OCI-M2 (cell line): Measurements from ENCODE around the gene PITPNM3.

ENCODE experiments used
- DNase-seq: peaks from one replicate; lab custom pipeline; 2025; ENCODE audit not compliant: unreplicated experiment; lab: John Stamatoyannopoulos, UW

The PITPNM3 gene

DNA sequence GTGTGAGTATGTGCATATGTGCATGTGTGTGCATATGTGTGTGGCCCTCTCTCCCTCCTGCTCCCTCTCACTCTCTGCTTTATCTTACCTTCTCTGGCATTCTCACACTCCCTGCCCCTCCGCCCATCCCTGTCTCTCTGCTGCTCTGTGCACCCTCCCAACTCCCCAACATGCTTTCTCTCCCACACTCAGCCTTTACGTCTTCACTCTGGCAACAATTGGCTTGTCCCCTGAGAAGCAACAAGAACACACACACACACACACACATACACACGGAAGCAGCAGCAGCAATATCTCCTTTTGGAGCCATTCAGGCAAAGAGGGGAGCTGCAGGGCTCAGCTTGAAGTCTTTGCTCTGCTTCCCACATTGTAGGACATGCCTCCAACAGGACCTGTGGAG, 27.8 kb downstream of the PITPNM3 start:
- DNase-seq = no peak

DNA sequence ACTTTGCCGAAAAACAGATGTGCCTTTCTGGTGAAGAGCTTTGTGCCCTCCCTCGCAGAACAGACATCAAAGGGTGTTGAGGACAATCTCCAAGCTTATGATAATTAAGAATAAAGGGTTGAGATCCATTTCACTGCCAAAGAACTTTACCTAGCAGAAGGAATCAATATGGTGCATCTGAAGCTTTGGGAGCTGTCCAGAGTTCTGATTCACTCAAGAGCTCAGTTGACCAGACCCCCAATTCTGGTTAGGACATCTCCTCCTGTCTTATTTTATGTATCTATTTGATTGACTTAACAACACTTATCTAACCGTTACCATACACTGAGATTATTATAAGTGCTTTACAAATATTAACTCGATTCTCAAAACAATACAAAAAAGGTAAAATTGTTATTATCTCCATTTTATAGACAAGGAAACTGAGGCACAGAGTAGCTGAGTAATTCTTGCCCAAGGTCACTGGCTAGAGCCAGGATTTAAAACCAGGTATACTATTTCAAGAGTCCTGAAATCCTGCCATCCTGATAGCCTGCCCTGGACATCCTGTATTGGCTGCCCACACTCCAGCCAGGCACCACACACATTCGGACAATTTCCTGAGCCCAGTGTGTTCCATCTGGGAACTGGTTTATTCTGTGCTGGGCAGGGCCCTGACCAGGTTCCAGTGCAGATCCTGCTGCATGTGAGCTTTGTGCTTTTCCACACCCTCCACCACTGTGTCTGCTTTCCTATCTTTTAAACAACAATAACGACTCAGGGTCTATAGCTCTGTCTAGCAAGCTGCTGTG, 29.8 kb downstream of the PITPNM3 start:
- DNase-seq = no peak

DNA sequence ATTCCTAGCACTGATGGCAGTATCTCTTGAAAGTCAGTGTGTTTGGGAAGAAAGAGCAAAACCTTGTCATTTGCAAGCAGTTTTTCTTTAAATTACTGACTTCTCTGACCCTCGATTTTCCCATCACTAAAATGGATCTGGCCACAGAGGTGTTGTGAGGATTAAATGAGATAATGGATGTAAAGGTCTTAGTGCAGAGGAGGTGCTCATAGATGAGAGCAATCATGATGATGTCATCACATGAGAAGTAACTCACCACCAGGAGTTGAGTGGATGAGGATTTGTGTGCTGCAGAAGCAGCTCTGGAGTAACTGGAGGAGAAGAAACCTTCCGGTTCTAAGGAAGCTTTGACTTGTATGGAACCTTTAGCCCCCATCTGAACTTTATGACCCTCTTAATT, 30.6 kb downstream of the PITPNM3 start:
- DNase-seq = no peak

DNA sequence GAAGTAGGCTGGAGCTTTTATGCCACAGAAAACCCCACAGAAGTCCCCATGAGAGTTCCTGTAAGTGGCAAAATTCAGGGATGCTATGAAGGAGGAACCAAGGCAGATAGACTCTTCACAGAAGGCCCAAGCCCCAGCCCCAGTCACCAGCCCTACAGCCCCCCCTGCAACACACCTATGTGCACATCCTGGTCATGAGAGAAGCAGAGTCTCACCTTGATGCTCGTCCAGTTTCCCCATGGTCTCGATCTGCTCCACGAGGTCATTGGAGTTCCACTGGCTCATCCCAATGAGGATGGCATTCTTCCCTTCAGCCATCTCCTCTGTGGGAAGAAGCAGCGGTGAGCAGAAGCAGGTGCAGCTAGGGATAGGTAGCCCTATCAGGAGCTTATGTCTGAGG, 31.2 kb downstream of the PITPNM3 start:
- no peak for DNase-seq

DNA sequence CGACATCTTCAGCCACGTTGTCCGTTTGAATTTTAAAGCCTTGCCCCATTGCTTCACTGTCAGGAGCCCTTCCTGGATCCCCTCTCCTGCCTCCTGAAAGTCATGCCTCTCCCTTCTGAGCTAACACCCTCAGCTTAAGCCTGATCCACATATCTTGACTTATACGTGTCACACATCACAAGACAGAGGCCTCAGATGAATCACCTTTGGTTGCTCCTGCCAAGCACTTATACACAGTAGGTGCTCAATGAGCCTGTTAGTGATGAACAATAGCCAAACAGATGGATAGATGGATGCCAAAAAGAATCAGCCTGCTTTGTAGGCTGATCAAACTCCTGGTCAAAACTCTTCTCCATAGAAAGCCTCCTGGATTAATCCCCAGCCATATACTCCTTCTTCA, 31.8 kb downstream of the PITPNM3 start:
- DNase-seq = no peak

DNA sequence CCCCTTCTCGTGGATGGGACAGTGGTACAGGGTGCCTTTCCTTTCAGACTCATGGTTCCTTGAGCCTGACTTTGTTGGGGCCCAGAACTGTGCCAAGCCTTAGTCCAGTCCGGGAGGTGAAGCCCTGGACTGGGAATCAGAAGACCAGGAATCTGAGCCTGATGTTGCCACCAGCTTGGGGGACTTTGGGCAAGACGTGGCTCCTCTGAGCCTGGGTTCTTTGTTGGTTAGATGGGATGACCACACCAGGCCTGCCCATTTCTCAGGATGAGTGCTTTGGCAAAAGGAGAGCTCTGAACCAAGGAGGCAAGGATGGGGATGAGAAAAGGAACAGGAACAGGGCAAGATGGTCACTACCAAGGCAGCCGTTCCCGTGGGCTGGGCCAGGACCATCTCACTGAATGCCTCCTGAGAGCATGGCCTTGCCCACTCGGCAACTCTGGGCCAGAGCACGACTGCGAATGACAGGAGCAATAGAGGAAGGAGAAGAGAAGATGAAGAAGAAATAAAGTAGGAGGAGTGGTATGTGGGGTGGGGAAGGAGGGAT, 32.5 kb downstream of the PITPNM3 start:
- DNase-seq = no peak

DNA sequence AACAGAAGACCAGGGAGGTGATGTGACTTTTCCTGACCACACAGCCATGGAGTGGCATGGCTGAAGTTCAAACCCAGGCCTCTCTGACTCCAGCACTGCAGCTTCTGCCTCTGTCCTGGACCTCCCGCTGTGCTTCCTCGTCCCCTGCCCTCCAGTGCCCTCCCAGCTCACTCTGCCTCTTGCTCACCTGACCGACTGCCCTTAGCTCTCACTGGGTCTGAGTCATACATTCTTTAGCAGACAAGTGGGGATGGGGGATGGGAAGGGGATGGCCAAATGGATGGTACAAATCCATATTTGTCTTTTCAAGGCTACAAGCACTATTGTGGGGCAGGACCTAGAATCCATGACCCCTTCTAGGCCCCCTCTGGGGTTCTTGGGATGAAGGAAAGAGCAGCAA, 33.0 kb downstream of the PITPNM3 start:
- DNase-seq = no peak

DNA sequence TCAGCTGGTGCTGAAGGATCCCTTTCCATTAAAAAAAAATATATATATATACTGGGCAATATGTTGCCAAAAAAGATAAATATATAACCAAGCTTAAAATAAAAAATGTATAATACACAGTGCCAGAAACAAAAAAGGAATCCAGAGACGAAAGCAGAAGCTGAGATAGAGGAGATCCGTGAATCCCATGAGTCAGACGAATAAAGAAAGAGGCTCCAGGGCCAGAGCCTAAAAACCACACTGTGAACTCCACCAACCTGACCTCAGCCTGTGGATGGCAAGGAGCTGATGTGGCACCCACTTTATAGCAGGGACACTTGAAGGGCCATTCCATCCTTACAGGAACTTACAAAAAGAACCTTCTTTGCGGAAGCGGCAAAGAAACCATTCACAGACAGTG, 34.8 kb downstream of the PITPNM3 start:
- DNase-seq = no peak

DNA sequence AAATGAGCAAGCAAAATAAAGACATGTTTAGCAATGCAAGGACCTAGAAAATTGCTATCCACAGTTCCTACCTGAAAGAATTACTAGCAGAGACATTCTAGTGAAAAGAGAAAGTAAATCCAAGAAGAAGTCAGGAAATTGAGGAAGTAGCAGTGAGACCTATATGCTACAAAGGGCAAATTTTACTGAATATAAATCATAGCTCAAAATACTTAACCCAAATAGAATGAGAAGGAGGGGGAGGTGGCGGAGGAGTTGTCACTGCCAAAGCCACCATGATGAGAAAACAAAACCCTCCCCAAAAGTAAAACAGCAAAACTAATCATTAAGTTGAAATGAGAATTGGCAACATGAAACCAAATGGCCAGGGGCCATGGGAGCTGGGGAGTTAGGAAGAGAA, 39.3 kb downstream of the PITPNM3 start:
- no peak for DNase-seq

DNA sequence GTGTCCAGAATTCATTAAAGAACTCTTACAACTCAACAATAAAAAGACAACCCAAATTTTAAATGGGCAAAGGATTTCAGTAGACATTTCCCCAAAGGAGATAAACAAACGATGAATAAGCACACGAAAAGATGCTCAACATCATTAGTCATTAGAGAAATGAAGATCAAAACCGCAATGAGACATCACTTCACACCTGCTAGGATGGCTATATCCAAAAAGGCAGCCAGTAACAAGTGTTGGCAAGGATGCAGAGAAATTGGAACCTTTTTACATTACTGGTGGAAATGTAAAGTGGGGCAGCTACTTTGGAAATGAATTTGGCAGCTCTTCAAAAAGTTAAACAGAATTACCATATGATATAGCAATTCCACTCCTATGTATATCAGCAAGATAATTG, 42.0 kb downstream of the PITPNM3 start:
- DNase-seq = no peak

DNA sequence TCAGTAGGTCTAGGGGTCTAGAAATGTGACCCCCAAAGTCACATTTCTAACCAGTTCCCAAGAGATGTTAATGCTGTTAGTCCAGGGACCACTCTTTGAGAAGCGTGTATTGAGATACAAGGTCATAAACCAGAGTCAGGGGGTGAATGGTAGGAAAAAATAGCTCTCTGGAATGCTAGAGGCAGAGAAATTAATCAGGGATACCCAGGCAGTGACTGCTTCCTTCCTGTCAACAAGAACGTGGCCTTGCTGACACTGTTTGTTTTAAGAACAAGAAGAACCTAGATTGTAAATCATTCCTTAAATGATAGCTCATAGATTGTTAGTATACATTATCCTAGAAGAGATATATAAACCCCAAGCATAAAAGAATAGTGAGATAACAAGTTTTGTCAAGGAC, 43.8 kb downstream of the PITPNM3 start:
- no peak for DNase-seq

DNA sequence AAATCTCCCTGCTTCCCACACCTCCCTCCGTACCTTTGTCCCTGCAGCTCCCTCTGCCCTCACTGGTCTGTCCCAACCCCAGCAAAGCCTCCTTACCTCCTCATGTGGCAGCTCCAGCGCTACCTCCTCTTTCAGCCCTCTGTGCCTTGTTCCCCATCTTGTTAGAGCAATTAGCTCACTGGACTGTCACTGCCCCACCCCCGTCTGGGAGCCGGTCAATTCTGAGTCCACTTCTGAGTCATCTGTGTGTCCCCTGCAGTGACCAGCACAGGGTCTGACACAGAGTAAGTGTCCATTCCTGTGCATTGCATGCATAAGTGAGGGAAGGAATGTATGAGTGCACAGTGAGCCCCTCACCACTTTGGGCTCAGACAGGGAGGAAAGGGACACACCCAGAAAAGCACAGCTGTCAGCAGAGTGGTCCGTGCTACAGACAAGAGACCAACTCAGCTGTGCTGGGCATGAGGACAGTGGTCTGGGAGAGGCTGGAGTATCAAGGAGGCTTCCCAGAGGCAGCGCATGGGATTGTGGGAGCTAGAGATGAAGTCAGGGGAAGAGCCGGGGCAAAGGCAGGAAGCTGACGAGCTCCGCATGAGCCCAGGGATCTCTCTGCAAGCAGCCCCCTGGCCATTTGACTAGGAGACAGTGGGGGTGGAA, 45.9 kb downstream of the PITPNM3 start:
- no peak for DNase-seq

DNA sequence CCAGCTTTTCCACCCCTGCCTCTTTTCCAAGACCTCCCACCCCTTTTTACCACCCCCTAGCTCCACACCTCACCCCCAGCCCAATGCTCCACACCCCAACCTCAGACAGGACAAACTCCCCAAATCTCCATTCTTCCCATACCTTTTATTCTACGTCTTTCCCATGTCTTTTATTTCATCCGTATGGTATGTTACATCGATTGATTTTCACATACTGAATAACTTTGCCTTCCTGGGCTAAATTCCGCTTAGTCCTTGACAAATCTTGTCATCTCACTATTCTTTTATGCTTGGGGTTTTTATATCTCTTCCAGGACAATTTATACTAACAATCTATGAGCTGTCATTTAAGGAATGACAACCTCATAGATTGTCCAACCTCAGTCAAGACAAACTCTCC, 46.4 kb downstream of the PITPNM3 start:
- no peak for DNase-seq

DNA sequence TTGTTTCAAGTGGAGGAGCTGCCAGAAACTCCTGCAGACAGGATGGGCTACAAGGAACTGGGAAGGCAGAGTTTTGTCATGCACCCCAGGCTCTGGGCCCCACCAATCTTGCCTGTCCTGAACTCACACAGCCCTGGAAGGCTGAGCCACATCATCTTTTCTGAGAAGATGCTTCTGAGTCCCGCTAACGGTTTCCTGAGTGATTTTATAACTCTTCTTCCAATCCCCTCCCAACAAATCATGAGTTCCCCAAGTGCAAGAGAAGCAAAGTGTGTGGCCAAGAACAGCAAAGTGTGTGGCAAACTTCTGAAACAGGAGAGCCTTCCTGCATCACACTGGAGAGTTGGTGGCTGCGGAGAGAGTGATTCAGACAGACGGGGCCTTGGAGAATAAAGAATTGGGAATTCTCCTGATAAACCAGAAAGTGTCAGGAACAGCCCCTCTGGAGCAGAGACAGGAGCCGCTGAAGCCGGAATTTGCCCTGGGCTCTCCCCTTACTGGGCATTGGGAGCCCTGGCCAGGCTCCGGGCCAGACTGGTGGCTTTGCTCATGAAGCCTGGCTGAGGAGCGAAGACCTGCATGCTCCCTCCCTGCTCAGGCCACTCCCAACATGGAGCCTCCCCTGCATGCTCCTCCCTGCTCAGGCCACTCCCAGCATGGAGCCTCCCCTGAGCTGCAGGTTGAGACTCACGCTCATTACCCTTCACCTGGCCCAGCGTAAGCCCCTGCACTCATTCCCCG, 47.2 kb downstream of the PITPNM3 start:
- no peak for DNase-seq

DNA sequence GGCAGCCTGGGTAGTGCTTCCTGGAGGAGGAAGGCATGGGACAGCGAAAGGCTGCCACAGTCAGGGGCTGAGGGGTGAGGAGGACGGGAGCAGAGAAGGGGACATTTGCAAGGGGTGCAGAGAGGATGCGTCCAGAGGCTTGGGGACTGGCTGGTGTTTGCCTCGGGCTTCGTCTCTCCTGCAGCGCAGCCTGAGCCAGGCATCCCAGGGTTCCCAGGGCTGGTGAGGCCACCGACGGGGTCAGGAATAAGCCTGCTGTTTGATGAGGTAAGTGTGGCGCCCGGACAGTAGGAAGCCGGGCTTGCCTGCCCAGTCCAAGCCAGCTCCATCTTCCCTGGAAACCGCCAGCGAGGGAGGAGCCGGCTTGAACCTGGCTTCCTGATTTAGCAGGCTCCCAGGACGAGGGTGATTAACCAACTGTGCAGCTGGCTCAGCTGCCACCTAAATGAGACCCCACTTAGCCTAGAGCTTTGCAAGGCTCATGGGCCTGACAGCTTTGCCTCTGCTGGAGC, 47.8 kb downstream of the PITPNM3 start:
- DNase-seq = no peak

DNA sequence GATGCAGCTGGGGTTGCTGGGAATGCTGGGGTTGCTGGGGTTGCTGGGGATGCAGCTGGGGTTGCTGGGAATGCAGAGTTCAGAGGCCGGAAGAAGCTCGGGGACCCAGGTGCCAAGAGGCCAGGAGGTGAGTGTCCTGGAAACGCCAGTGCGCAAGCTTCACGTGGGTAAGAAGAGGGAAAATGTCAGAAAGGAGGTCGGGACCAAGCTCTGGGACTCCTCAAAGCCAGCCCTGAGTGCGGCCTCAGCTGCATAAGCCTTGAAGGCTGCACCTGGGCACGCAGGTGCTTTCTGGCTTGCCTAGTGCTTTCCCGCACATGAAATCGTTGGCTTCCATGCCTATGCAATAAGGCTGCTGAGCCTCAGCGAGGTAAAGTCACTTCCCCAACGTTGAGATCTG, 48.3 kb downstream of the PITPNM3 start:
- no peak for DNase-seq

DNA sequence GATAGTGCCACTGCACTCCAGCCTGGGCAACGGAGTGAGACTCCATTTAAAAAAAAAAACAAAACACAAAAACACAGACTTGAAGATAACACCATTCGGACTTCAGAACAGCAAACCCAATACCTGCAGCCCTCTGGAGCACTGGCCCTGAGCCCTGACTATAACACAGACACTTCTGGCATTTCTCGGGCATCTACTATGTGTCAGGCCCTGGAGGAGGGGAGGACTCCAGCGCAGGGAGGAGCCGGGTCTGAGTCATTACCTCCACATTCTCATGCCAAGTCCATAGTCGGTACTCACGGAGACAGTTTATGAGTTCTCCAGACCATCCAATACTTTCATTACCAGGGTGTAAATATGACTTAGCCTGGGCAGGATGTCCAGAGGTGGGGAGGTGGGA, 48.8 kb downstream of the PITPNM3 start:
- DNase-seq = no peak

DNA sequence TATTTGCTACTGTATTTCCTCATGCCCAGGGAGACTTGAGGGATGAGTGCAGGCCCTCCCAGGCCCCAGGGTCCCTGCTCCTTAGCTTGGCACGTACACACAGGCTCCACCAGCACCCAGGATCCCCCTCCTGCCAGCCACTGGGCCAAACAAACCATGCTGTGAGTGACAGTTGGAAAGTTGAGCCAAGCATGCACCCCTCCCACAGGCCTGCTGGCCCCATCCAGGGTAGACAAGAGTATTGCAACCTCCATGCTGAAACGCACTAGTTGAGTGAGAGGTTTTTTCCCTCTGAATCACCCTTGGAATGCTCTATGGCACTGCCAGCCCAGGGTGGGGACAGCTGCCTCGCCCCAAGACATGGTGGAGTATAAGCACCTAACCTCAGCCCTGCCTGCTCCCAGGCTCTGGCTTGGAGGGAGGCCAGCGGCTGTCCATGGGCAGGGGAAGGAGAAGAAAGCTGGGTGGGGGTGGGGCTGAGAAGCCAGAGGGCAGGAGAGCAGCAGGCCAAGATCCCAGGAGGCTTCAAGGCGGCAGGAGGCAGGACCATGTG, 49.6 kb downstream of the PITPNM3 start:
- DNase-seq = no peak

DNA sequence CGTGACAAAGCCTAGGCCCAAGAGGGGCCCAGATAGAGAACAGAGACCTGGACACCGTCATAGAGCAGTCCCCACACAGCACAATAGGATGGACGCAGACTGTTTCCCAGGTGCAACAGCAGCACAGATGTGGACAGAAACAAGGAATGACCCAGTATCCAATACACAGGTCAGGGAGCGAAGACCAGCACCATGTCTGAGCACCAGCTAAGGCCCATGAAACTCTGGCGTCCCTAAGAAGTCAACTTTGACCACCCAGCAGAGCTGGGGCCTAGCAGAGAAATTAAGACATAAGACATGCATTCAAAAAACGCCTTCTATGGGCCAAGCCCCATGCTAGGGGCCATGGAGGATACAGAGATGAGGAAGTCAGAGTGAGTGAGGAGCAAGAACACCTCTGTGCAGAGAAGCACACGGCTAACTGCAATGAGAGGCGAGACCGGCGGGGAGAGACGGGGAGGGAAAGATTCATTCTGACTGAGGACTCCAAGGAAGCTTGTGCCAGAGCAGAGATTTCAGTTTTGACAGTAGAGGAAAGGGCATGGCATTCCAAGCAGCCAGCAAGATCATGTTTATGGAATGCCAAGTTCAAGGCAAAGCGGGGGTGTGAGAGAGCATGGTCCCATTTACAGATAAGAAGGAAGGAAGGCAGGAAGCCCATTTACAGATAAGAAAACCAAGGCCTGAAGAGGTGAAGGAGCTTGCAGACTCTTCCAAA, 50.8 kb downstream of the PITPNM3 start:
- DNase-seq = no peak

DNA sequence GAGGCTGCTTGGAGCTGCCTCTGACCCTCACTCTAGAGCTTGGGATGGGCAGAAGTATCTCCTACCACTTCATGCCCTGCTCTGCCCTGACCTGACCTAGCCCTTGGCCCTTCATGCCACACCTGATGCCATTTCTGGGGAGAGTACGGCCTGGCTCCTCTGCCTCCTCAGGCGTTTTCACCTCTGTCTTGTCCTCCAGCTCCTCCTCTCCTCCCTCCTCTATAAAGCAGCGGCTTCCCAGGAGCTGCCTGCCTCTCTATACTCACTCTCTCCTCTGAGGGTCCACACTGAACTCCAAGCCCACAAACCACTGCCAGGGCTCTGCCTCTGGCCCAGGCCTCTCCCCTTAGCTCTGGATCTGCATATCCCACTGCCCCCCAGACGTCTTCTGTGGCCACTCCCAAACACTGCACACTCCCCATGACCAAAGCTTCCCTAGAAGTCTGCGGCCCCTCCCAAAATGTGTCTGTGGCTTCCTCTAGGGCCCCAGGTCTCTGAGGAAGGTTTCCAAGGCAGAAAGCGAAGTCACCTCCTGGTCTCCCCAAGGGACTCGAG, 52.6 kb downstream of the PITPNM3 start:
- no peak for DNase-seq
